C4-2B (cell line): ENCODE data around the gene VWCE.

ENCODE experiments used
- ZFX ChIP-seq: fragments of 450-650 bp; IDR thresholded peaks from 2 replicates; pipeline ENCODE4 v1.6.1; 2017
- TF ChIP-seq, protein P1 (sequence below): fragments of 450-650 bp; conservative IDR thresholded peaks from 2 replicates; pipeline ENCODE4 v1.5.1; 2017; ENCODE audit warnings: mild to moderate bottlenecking

DNA sequence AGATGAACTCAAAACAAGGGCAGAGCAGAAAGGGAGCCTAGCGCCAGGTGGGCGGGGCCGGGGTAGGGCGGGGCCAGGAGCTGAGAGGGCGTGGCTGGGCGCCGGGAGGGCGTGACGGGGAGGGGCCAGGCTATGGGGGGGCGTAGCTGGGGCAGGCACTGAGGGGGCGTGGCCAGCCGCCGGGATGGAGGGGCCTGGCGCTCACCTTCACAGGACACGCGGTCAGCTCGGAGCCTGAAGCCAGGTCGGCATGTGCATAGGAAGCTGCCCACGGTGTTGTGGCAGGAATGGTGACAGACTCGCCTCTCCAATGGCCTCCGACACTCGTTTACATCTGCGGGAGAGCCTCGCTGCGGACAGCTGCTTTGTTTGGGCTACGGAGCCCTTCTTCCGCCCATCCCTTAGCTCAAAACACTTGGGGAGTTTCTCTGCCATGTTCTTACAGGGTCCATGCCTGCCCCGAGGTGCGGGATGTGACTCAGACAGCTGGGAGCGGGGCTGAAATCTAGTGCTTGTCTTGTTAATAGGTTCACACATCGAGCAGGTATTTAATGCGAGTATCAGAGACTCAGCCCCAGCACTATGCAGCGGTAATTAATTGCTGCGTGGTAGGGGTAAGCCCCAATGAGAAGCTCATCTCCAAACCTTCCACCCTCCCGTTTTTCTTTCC, 13.4 kb downstream of the VWCE start:
- TF ChIP-seq, protein P1, sequence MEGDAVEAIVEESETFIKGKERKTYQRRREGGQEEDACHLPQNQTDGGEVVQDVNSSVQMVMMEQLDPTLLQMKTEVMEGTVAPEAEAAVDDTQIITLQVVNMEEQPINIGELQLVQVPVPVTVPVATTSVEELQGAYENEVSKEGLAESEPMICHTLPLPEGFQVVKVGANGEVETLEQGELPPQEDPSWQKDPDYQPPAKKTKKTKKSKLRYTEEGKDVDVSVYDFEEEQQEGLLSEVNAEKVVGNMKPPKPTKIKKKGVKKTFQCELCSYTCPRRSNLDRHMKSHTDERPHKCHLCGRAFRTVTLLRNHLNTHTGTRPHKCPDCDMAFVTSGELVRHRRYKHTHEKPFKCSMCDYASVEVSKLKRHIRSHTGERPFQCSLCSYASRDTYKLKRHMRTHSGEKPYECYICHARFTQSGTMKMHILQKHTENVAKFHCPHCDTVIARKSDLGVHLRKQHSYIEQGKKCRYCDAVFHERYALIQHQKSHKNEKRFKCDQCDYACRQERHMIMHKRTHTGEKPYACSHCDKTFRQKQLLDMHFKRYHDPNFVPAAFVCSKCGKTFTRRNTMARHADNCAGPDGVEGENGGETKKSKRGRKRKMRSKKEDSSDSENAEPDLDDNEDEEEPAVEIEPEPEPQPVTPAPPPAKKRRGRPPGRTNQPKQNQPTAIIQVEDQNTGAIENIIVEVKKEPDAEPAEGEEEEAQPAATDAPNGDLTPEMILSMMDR = no peak
- no peak for TF ChIP-seq ZFX
